Activated T-cell treated with anti-CD3 and anti-CD28 coated beads, Interleukin-2, amount 50 U/mL, for 4 hours (primary cell): ENCODE results near the gene UVRAG. TPM values are rescaled to one million over a fixed set of nuclear protein-coding genes. Genes with fewer than 3 reads are reported as not detected.

Experiments
- ATAC-seq, 2 donors: fragments of 200-7000 bp; cut with Tn5 transposase; one replicate each; pipeline ENCODE4 v1.10.0; 2021
- DNase-seq: peaks from one replicate; pipeline ENCODE4 v3.0.0-alpha.2; 2020
- H3K27me3 Mint-ChIP-seq: one replicate; pipeline ENCODE4 v1.8.0; 2021; ENCODE audit warnings: low read depth, mixed read lengths
- H3K36me3 Mint-ChIP-seq: one replicate; pipeline ENCODE4 v1.8.0; 2022; ENCODE audit warnings: mixed read lengths; ENCODE audit not compliant: insufficient read depth
- H3K4me1 Mint-ChIP-seq: one replicate; pipeline ENCODE4 v1.8.0; 2021; ENCODE audit warnings: low read depth, mixed read lengths
- H3K4me3 Mint-ChIP-seq: one replicate; pipeline ENCODE4 v1.8.0; 2021; ENCODE audit warnings: mild to moderate bottlenecking, moderate library complexity, mixed read lengths
- H3K9me3 Mint-ChIP-seq: one replicate; pipeline ENCODE4 v1.8.0; 2021; ENCODE audit warnings: mixed read lengths
- total RNA-seq, 3 donors: library from RNA; stranded (reverse); gene quantifications; one replicate each; pipeline ENCODE4 v1.2.1, GENCODE V29; 2021

UVRAG gene
- 10 to 100 TPM; 14.4 to 15.8 (median 14.5) TPM for total RNA-seq

DNA sequence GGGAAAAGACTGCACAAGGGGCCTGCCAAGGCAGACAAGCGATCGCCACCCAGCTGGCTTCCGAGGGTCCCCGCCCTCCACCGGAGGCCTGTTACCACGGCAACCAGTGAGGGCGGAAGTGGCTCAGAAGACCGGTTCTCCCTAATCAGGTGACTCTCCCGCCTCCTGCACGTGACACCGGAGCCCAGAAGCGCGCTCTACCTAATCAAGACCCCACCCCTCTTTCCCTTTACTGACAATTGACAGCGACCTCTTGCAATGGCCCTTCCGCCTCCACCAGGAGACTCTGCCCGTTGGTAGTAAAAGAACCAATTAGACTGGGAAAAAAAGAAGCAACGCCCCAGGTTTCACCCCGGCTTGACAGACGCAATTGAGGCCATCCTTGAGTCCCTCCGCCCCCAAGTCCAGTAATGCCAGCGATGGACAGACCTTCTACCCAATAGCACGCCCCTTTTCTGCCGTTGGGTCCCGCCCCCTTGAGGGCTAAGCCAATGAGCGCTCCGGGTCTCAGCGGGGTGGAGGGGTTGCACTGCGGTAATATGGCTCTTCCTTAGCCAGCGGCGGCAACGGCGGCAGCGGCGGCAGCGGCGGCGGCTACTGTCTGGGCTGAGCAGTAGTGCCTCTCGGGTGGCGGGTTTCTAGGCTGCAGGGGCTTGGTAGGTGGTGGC, at the start of gene UVRAG:
Gene UVRAG (plus strand): TSS at position 534 of the 668 bp plus-strand sequence. CDS start 198 bp downstream, outside the sequence.
- Mint-ChIP-seq H3K27me3 (no peaks in the 10 kb centered on the region), H3K9me3 (no peaks in the 10 kb centered on the region), H3K4me1 (peaks cover 21% of the 10 kb centered on the region), H3K4me3 (no peak within 1 kb of the TSS), H3K36me3 (peaks cover 2% of the 10 kb centered on the region)
- DNase-seq (peak; percentile 97), ATAC-seq (peak; percentile 92)

GRCh38 chr11:75766443-75767227, 48.4 kb upstream of the UVRAG start:
- ATAC-seq, result no peak
- Mint-ChIP-seq H3K4me1 (peaks cover 19% of the 10 kb centered on the region), H3K27me3 (peaks cover 11% of the 10 kb centered on the region), H3K4me3 (no peak overlapping the region), H3K36me3 (no peaks in the 10 kb centered on the region), H3K9me3 (no peaks in the 10 kb centered on the region)
- DNase-seq, result no peak

DNA sequence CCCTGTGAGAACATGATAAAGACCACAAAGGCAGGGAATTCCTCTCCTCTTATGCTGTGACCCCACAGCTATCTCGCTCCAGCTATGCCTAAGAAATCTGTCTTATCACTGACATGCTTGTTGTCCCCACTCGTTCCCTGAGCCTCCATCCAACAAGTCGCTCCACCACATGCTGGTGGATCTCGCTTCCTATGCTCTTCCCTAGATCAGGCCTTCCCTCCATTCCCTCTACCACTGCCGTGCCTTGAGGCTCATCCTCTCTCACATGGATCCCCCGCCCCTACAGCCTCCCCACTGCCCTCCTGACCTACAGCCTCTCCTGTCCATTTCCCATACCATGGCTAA, 47.8 kb upstream of the UVRAG start:
- no peak for ATAC-seq
- Mint-ChIP-seq H3K4me1 (peaks cover 19% of the 10 kb centered on the region), H3K9me3 (no peaks in the 10 kb centered on the region), H3K4me3 (no peak overlapping the region), H3K27me3 (peaks cover 11% of the 10 kb centered on the region), H3K36me3 (no peaks in the 10 kb centered on the region)
- no peak for DNase-seq

GRCh38 chr11:75767793-75768111, 47.3 kb upstream of the UVRAG start:
- DNase-seq (no peak), ATAC-seq (no peak)
- Mint-ChIP-seq H3K4me1 (peaks cover 19% of the 10 kb centered on the region), H3K27me3 (peaks cover 11% of the 10 kb centered on the region), H3K9me3 (no peaks in the 10 kb centered on the region), H3K36me3 (no peaks in the 10 kb centered on the region), H3K4me3 (peak overlapping the region; percentile 74)

- Mint-ChIP-seq H3K4me1 (peaks cover 19% of the 10 kb centered on the region), H3K4me3 (peak within 1 kb of the TSS; percentile 74), H3K36me3 (no peaks in the 10 kb centered on the region), H3K27me3 (peaks cover 11% of the 10 kb centered on the region), H3K9me3 (no peaks in the 10 kb centered on the region)
- DNase-seq, result peak; percentile 61
- peak; percentile 94 to 95 for ATAC-seq
Observed at GRCh38 chr11:75768112-75768908, 46.7 kb upstream of the UVRAG start, which contains the start of gene DGAT2. Gene DGAT2 (plus strand): TSS chr11:75768778. CDS start chr11:75768992, 214 bp downstream.

- H3K4me3 Mint-ChIP-seq, result peak overlapping the region; percentile 71
- H3K4me1 Mint-ChIP-seq, result peaks cover 25% of the 10 kb centered on the region
- ATAC-seq, result peak; percentile 6 to 10
- no peaks in the 10 kb centered on the region for H3K36me3 Mint-ChIP-seq
- DNase-seq, result no peak
- peaks cover 11% of the 10 kb centered on the region for H3K27me3 Mint-ChIP-seq
- H3K9me3 Mint-ChIP-seq, result no peaks in the 10 kb centered on the region
Observed at GRCh38 chr11:75768909-75769771, 45.9 kb upstream of the UVRAG start.

GRCh38 chr11:75770102-75770501, 44.9 kb upstream of the UVRAG start:
- Mint-ChIP-seq H3K27me3 (peaks cover 11% of the 10 kb centered on the region), H3K36me3 (no peaks in the 10 kb centered on the region), H3K4me1 (peaks cover 25% of the 10 kb centered on the region), H3K9me3 (no peaks in the 10 kb centered on the region), H3K4me3 (peak overlapping the region; percentile 71)
- ATAC-seq, result no peak
- no peak for DNase-seq

DNA sequence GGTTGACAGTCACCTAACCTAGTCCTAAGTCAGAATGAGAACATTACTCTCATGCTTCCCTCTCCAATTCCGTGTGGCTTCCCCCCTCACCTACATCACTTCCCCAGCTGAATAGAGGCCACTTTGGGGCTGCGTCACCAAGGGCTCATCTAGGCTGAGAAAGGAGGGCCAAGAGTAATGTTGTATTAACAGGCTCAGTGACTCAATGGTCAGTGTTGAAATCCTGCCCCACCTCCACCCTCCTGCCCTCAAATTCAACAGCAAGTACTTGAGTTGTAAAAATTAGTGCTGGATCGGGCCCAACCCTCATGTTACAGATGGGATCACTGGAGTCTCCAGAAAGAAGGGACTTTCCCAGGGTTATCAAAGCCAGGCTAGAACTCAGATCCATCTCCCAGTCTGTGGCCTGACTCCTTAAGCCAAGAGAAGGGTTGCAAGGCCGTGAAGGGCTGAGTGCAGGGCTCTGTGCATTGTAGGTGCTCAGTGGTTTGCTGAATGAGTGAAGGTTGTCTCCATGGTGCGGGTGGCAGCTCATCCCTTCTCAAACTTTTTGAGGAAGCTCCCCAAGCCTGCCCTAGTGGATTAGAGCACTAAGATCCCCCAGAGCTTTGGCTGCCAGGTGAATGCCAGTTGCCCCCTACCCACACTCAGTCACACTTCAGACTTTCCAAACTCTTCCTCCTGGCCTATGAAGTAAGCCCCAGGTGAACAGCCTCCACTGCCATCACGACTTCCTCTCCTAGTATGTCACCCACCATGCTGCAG, 43.2 kb upstream of the UVRAG start:
- Mint-ChIP-seq H3K27me3 (peaks cover 11% of the 10 kb centered on the region), H3K4me1 (peaks cover 25% of the 10 kb centered on the region), H3K4me3 (no peak overlapping the region), H3K36me3 (no peaks in the 10 kb centered on the region), H3K9me3 (no peaks in the 10 kb centered on the region)
- ATAC-seq (no peak), DNase-seq (no peak)

- Mint-ChIP-seq H3K27me3 (peaks cover 11% of the 10 kb centered on the region), H3K9me3 (no peaks in the 10 kb centered on the region), H3K4me3 (no peak overlapping the region), H3K36me3 (no peaks in the 10 kb centered on the region), H3K4me1 (peaks cover 24% of the 10 kb centered on the region)
- DNase-seq, result no peak
- peak in 1 of 2 donors; percentile 36 for ATAC-seq
Observed at GRCh38 chr11:75773595-75774353, 41.2 kb upstream of the UVRAG start.

DNA sequence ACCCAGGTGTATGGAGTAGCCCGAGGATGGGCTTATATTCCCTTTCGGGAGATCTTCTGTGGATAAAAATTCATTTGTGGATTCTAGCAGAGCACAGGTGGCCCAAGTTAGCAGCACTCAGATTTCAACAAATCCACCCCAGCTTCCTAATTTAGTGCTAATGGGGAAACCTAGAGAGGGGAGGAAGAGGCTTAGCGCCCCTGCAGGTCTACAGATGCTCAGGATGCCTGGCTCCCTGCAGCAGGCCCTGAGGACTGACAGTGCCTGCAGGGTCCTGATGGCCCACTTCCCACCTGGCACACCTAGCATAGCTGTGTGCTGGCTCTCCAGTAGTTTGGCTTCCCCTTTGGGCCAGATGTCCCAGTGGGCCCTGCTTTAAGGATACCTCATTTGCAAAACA, 40.0 kb upstream of the UVRAG start:
- no peak for ATAC-seq
- peaks cover 3% of the 10 kb centered on the region for H3K27me3 Mint-ChIP-seq
- H3K4me1 Mint-ChIP-seq, result peaks cover 16% of the 10 kb centered on the region
- H3K4me3 Mint-ChIP-seq, result no peak overlapping the region
- no peaks in the 10 kb centered on the region for H3K9me3 Mint-ChIP-seq
- DNase-seq, result no peak
- no peaks in the 10 kb centered on the region for H3K36me3 Mint-ChIP-seq

GRCh38 chr11:75776546-75776945, 38.5 kb upstream of the UVRAG start:
- Mint-ChIP-seq H3K27me3 (no peaks in the 10 kb centered on the region), H3K36me3 (no peaks in the 10 kb centered on the region), H3K9me3 (no peaks in the 10 kb centered on the region), H3K4me1 (peaks cover 16% of the 10 kb centered on the region), H3K4me3 (no peak overlapping the region)
- no peak for ATAC-seq
- no peak for DNase-seq

DNA sequence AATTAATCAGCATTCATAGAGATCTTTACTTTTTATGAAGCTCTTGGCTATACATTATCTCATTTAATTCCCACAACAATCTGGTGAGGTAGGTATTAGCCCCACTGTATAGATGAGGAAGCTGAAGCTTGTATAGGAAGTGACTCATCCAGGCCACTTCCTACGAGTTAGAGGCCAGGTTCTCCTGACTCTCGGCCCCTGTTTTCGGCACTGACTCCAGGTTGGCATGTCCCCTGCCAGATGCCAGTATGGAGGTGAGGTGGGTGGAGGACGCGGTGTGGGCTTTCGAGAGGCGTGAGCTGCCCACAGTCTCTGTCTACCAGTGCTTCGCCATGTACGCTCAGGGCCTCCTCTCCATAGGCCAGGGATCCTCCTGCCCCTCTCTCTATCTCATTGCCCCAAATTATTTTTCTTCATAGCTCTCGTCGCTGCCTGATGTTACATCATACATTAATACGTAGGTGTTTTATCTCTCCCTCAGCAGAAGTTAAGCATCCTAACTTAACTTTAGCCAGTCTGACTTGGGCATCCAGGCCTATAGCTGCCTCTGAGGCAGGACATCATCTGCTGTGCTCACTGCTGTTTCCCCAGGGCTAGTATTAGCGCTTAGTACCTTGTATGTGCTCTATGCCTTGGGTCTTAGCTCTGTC, 37.4 kb upstream of the UVRAG start:
- no peaks in the 10 kb centered on the region for H3K9me3 Mint-ChIP-seq
- no peak overlapping the region for H3K4me3 Mint-ChIP-seq
- DNase-seq (no peak), ATAC-seq (peak in 1 of 2 donors; percentile 11)
- H3K36me3 Mint-ChIP-seq, result no peaks in the 10 kb centered on the region
- H3K4me1 Mint-ChIP-seq, result peaks cover 16% of the 10 kb centered on the region
- H3K27me3 Mint-ChIP-seq, result no peaks in the 10 kb centered on the region
